Upper lobe of right lung (tissue), 1 donor: ENCODE results near the gene TAOK1. TPM values are rescaled to one million over a fixed set of nuclear protein-coding genes. Genes with fewer than 3 reads are reported as not detected.

Experiments
- ATAC-seq: fragments of 200-7000 bp; cut with Tn5 transposase; one replicate; pipeline ENCODE4 v1.9.1; 2020; ENCODE audit warnings: mild to moderate bottlenecking, moderate library complexity
- DNase-seq: peaks from one replicate; pipeline ENCODE4 v3.0.0-alpha.2; 2020
- H3K27ac ChIP-seq: fragments of 200-600 bp; one replicate; pipeline ENCODE4 v1.8.0; 2022
- H3K27me3 ChIP-seq: fragments of 200-600 bp; one replicate; pipeline ENCODE4 v1.8.0; 2022; ENCODE audit warnings: mild to moderate bottlenecking
- H3K36me3 ChIP-seq: fragments of 200-600 bp; one replicate; pipeline ENCODE4 v1.8.0; 2022
- H3K4me1 ChIP-seq: fragments of 200-600 bp; one replicate; pipeline ENCODE4 v1.8.0; 2022
- H3K4me3 ChIP-seq: fragments of 200-600 bp; one replicate; pipeline ENCODE4 v1.8.0; 2022; ENCODE audit warnings: mild to moderate bottlenecking
- H3K9me3 ChIP-seq: fragments of 200-600 bp; one replicate; pipeline ENCODE4 v1.8.0; 2022
- intact Hi-C: fragments of 100-400 bp; cut with DNase I; formaldehyde crosslinking; loops from one replicate; pipeline ENCODE4 v1.11.0; 2022
- total RNA-seq: library from RNA; stranded (reverse); fragmentation: NEBNext Ultra II Directional; extraction: Animal tissue kit (Norgen Biotek cat#: 25700); gene quantifications from one replicate; pipeline ENCODE4 v1.2.1, GENCODE V29; 2021
- TF ChIP-seq, protein P1 (sequence below): fragments of 200-600 bp; IDR thresholded peaks from one replicate; pipeline ENCODE4 v1.8.0; 2022; ENCODE audit warnings: antibody characterized with exemption
- donor health status: DM: no; HTN: yes; CAD: no; lungs with severe emphysema.

The TAOK1 gene
- total RNA-seq, 1 donor from 2014 or later = 60.2 TPM

DNA sequence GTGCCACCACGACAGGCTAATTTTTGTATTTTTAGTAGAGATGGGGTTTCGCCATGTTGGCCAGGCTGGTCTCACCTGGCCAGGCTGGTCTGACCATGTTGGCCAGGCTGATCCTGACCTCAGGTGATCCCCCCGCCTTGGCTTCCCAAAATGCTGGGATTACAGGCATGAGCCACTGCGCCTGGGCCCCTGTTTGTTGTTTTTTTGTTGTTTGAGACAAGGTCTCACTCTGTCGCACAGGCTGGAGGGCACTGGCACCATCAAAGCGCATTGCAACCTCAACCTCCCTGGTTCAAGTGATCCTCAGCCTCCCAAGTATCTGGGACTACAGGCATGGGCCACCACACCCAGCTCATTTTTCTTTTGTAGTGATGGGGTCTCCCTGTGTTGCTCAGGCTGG lies 43.7 kb upstream of the TAOK1 start:
- no peak for DNase-seq
- Histone ChIP-seq H3K36me3 (no peaks in the 10 kb centered on the region), H3K4me3 (no peak overlapping the region), H3K9me3 (no peaks in the 10 kb centered on the region), H3K27me3 (no peaks in the 10 kb centered on the region), H3K4me1 (no peaks in the 10 kb centered on the region), H3K27ac (no peak overlapping the region)
- intact Hi-C loops = no loop called here
- TF ChIP-seq, protein P1, sequence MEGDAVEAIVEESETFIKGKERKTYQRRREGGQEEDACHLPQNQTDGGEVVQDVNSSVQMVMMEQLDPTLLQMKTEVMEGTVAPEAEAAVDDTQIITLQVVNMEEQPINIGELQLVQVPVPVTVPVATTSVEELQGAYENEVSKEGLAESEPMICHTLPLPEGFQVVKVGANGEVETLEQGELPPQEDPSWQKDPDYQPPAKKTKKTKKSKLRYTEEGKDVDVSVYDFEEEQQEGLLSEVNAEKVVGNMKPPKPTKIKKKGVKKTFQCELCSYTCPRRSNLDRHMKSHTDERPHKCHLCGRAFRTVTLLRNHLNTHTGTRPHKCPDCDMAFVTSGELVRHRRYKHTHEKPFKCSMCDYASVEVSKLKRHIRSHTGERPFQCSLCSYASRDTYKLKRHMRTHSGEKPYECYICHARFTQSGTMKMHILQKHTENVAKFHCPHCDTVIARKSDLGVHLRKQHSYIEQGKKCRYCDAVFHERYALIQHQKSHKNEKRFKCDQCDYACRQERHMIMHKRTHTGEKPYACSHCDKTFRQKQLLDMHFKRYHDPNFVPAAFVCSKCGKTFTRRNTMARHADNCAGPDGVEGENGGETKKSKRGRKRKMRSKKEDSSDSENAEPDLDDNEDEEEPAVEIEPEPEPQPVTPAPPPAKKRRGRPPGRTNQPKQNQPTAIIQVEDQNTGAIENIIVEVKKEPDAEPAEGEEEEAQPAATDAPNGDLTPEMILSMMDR = no peak
- no peak for ATAC-seq

DNA sequence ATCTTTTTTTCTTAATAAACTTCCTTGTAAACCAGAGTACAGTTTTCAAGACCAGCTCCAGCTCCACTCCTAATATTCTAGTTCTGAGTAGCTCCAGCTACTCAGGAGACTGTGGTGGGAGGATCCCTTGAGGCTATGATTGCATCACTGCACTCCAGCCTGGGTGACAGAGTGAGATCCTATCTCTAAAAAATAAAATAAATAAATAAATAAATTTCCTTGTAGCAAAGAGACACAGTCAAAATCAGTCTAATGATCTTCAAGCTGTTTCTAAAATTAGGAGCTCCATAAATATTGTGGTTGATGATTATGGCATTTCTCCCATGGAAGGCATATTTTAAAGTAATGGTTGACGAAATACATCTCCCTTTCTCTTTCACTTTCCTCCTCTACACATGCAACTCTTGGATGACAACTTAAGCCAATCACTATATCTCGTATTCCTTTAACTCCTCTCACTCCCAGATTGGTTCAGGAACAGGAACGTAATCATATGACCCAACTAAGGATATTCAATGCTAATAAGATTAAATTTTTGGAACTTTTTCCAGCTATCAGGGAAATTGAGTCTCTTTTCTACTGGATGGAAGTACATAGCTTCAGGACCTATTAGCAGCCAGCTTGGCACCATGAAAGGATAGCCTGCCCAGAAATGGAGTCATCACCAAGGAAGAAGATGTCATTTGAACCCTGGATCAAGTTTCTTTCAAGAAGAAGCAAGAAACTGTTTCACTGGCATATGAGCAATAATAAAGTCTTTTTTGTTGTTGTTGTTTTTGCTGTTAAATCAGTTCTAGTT lies 42.1 kb upstream of the TAOK1 start:
- ATAC-seq = no peak
- DNase-seq = no peak
- TF ChIP-seq, protein P1 = no peak
- Histone ChIP-seq H3K4me1 (no peaks in the 10 kb centered on the region), H3K27me3 (no peaks in the 10 kb centered on the region), H3K4me3 (no peak overlapping the region), H3K27ac (no peak overlapping the region), H3K9me3 (no peaks in the 10 kb centered on the region), H3K36me3 (no peaks in the 10 kb centered on the region)
- intact Hi-C loops = no loop called here

DNA sequence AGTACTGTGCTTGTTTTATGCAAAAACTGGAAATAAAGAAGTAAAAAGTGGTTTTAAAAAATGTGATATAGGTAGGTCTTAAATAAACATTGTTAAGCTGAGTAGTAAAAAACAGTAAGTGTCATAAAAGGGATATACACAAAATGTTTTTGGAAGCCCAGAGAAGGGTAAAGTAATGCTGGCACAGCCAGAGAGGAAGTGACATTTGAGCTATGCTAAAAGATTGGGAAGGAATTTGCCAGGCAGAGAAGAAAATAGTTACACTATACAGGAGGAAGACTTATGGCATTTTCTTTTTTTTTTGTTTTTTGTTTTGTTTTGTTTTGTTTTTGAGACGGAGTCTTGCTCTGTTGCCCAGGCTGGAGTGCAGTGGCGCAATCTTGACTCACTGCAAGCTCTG lies 40.8 kb upstream of the TAOK1 start:
- H3K27me3 ChIP-seq = no peaks in the 10 kb centered on the region
- ATAC-seq (no peak), DNase-seq (no peak)
- intact Hi-C loops = no loop called here
- TF ChIP-seq, protein P1 = no peak
- H3K27ac ChIP-seq = no peak overlapping the region
- H3K4me1 ChIP-seq = no peaks in the 10 kb centered on the region
- H3K9me3 ChIP-seq = no peaks in the 10 kb centered on the region
- no peaks in the 10 kb centered on the region for H3K36me3 ChIP-seq
- H3K4me3 ChIP-seq = no peak overlapping the region

DNA sequence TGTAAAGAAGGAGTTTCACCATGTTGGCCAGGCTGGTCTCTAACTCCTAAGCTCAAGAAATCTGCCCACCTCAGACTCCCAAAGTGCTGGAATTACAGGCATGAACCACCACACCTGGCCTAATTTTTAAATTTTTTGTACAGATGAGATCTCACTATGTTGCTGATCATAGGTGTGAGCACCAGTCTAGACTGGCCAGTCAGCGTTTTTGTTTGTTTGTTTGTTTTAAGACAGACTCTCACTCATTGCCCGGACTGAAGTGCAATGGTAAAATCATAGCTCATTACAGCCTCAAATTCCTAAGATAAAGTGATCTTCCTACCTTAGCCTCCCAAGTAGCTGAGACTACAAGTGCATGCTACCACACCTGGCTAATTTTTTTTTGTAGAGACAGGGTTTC lies 38.0 kb upstream of the TAOK1 start:
- DNase-seq (no peak), ATAC-seq (no peak)
- Histone ChIP-seq H3K36me3 (no peaks in the 10 kb centered on the region), H3K9me3 (no peaks in the 10 kb centered on the region), H3K4me3 (no peak overlapping the region), H3K4me1 (no peaks in the 10 kb centered on the region), H3K27ac (no peak overlapping the region), H3K27me3 (no peaks in the 10 kb centered on the region)
- TF ChIP-seq, protein P1 = no peak
- intact Hi-C loops = no loop called here

DNA sequence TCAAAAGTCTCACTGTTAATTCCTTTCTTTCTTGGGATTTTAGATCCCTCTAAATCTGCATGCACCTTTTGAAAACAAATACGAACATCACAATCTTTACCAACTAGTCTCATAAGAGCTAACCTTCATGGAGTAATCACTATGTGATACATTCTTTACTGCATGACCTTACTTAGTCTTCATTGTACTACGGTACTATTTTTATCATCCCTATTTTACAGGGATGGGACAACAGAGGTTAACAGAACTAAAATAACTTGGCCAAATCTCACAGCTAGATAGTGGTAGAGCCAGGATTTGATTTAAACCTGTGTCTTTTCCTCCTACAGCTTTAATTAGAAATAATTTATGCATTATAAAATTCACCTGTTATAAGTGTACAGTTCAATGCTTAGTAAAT lies 32.9 kb upstream of the TAOK1 start:
- TF ChIP-seq, protein P1 = no peak
- no peaks in the 10 kb centered on the region for H3K4me1 ChIP-seq
- no peak overlapping the region for H3K4me3 ChIP-seq
- H3K27ac ChIP-seq = no peak overlapping the region
- intact Hi-C loops = no loop called here
- DNase-seq (no peak), ATAC-seq (no peak)
- H3K9me3 ChIP-seq = no peaks in the 10 kb centered on the region
- no peaks in the 10 kb centered on the region for H3K27me3 ChIP-seq
- H3K36me3 ChIP-seq = no peaks in the 10 kb centered on the region
